Prostate gland (tissue), 2 donors: ENCODE data around the gene BECN2.

Experiments used
- POLR2A ChIP-seq: fragments of 450-650 bp; IDR thresholded peaks from one replicate; pipeline ENCODE4 v1.6.1; 2016; ENCODE audit warnings: antibody characterized with exemption, mild to moderate bottlenecking
- POLR2AphosphoS5 ChIP-seq: sonication (generic); formaldehyde crosslinking; IDR thresholded peaks from one replicate; pipeline ENCODE4 v1.6.1; 2017; ENCODE audit warnings: antibody characterized with exemption
- TF ChIP-seq, protein P1 (sequence below), 4 experiments: fragments of 200-600 bp in 2 of 4; fragments of 450-650 bp in 2 of 4; sonication (generic) in 2 of 4; IDR thresholded peaks; 1 replicate in 3 of 4; 2 replicates in 1 of 4; pipeline ENCODE4 v1.5.1; 2016 to 2019; ENCODE audit warnings: antibody characterized with exemption in 4 of 4, mild to moderate bottlenecking in 2 of 4, moderate library complexity in 2 of 4

DNA sequence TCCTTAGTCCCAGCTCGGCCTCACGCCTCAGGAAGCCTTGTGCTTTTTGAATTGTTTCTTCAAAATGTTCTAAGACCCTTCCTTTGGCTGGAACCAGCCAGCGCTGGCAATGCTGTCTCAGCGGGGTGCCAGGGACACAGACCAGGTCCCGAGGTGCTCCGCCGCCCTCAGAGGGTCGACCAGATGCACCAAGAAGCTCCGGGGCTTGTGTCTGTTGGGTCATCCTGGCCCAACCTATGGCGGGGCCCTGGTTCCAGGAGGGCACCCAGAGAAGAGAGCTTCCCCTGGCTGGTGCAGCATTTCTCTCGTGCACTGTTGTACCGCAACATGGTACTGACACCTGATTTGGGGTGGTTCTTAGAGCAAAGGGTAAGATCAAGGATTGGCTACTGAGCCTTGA is 40.1 kb upstream of the BECN2 start:
- TF ChIP-seq, protein P1, sequence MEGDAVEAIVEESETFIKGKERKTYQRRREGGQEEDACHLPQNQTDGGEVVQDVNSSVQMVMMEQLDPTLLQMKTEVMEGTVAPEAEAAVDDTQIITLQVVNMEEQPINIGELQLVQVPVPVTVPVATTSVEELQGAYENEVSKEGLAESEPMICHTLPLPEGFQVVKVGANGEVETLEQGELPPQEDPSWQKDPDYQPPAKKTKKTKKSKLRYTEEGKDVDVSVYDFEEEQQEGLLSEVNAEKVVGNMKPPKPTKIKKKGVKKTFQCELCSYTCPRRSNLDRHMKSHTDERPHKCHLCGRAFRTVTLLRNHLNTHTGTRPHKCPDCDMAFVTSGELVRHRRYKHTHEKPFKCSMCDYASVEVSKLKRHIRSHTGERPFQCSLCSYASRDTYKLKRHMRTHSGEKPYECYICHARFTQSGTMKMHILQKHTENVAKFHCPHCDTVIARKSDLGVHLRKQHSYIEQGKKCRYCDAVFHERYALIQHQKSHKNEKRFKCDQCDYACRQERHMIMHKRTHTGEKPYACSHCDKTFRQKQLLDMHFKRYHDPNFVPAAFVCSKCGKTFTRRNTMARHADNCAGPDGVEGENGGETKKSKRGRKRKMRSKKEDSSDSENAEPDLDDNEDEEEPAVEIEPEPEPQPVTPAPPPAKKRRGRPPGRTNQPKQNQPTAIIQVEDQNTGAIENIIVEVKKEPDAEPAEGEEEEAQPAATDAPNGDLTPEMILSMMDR (IDR thresholded peaks at IDR 0.05), result no peak
- no peak for TF ChIP-seq POLR2A
- TF ChIP-seq POLR2AphosphoS5, result no peak
